Mesothelial cell of epicardium (in vitro differentiated cells): ENCODE measurements around the gene PC. TPM values are rescaled to one million over a fixed set of nuclear protein-coding genes. Genes with fewer than 3 reads are reported as not detected.
A peak's percentile ranks its signal among the peaks of the same experiment; 100 is the strongest.
"Not testable (repeated sequence)": the region's sequence is repeated elsewhere in the genome, so short reads cannot be mapped to it uniquely, and the experiment has no call there.

Source experiments
- DNase-seq, 2 experiments: peaks; one replicate each; pipeline ENCODE4 v3.0.0; 2021; ENCODE audit warnings: low spot score in 2 of 2; ENCODE audit not compliant: unreplicated experiment in 2 of 2
- H3K27ac Mint-ChIP-seq: 2 replicates; pipeline ENCODE4 v1.8.0; 2021; ENCODE audit warnings: mixed read lengths
- H3K27me3 Mint-ChIP-seq: 2 replicates; pipeline ENCODE4 v1.8.0; 2021; ENCODE audit warnings: low read depth, mixed read lengths
- H3K36me3 Mint-ChIP-seq: 2 replicates; pipeline ENCODE4 v1.8.0; 2021; ENCODE audit warnings: mixed read lengths
- H3K4me1 Mint-ChIP-seq: 2 replicates; pipeline ENCODE4 v1.8.0; 2021; ENCODE audit warnings: mixed read lengths
- H3K4me3 Mint-ChIP-seq: 2 replicates; pipeline ENCODE4 v1.8.0; 2021; ENCODE audit warnings: mild to moderate bottlenecking, moderate library complexity, mixed read lengths
- H3K9me3 Mint-ChIP-seq: 2 replicates; pipeline ENCODE4 v1.8.0; 2021; ENCODE audit warnings: mixed read lengths
- CTCF ChIP-seq: fragments of 200-600 bp; sonication (generic); IDR thresholded peaks from one replicate; pipeline ENCODE4 v1.5.0; 2021; ENCODE audit warnings: antibody characterized with exemption; ENCODE audit not compliant: unreplicated experiment
- total RNA-seq: library from RNA; stranded (reverse); gene quantifications from 3 replicates; pipeline ENCODE4 v1.2.1, GENCODE V29; 2021

The PC gene
- total RNA-seq, 1 donor from 2014 or later, result 9.5 TPM

- Mint-ChIP-seq H3K27me3 (peaks cover 3% of the 10 kb centered on the region), H3K4me1 (no peaks in the 10 kb centered on the region), H3K27ac (no peak overlapping the region), H3K4me3 (no peak overlapping the region), H3K36me3 (no peaks in the 10 kb centered on the region), H3K9me3 (no peaks in the 10 kb centered on the region)
- no peak for TF ChIP-seq CTCF
- no peak for DNase-seq
These were observed 6.3 kb upstream of the PC start for GRCh38 chr11:66964495-66964894.

DNA sequence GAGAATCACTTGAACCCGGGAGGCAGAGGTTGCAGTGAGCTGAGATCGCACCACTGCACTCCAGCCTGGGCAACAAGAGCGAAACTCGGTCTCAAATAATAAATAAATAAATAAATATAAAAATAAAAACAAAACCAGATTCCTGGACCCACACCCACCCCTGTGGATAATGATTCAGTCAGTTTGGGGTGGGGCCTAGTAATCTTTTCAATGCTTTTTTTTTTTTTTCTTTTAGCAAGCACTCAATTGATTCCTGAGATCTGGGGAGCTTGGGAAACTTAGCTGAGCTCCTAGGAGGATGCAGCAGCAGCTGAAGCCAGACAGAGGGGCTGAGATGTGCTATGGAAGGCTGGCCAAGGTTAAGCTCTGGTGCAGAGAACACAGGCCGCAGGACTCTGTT lies 4.6 kb upstream of the PC start:
- no peak for TF ChIP-seq CTCF
- Mint-ChIP-seq H3K4me3 (no peak overlapping the region), H3K36me3 (no peaks in the 10 kb centered on the region), H3K27ac (no peak overlapping the region), H3K27me3 (peaks cover 10% of the 10 kb centered on the region), H3K4me1 (peaks cover 5% of the 10 kb centered on the region), H3K9me3 (no peaks in the 10 kb centered on the region)
- no peak for DNase-seq

DNA sequence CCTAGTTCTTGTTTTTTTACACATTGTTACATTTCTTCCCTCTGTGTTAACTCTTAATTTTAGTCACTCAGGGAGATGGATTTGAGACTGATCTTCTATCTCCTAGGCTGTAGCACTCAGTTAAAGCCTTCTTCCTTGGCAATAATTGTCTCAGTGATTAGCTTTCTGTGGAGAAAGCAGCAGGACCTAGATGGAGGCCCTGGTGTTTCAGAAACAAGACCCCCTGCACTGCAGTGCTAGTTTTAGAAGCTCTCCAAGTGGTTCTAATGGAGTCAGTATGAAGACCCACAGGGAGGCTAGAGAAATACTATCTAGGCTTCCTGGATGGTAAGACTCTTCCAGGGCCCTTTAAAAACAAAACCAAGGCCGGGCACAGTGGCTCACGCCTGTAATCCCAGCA lies 4.1 kb upstream of the PC start:
- Mint-ChIP-seq H3K27me3 (peaks cover 10% of the 10 kb centered on the region), H3K4me3 (no peak overlapping the region), H3K36me3 (no peaks in the 10 kb centered on the region), H3K9me3 (no peaks in the 10 kb centered on the region), H3K4me1 (peaks cover 8% of the 10 kb centered on the region), H3K27ac (no peak overlapping the region)
- no peak for DNase-seq
- TF ChIP-seq CTCF, result no peak

DNA sequence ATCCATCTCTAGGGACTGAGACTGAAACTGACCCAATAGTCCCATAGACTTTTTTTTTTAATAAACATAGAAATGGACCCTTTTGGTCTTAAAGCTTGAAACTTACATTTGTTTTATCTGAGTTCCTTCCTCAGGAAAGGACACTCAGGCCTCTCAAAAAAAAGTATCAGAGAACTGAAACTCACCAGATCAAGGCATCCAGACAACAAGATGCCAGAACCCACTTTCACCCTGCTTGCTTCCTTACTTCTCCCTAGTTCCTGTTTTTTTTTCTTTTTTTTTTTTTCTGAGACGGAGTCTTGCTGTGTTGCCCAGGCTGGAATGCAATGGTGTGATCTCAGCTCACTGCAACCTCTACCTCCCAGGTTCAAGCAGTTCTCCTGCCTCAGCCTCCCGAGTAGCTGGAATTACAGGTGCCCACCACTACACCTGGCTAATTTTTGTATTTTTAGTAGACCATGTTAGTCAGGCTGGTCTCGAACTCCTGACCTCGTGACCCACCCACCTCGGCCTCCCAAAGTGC lies 3.6 kb upstream of the PC start:
- not testable (repeated sequence) for H3K27me3 Mint-ChIP-seq, H3K27ac Mint-ChIP-seq, H3K9me3 Mint-ChIP-seq, H3K36me3 Mint-ChIP-seq, DNase-seq, H3K4me3 Mint-ChIP-seq
- H3K4me1 Mint-ChIP-seq, result peaks cover 10% of the 10 kb centered on the region

DNA sequence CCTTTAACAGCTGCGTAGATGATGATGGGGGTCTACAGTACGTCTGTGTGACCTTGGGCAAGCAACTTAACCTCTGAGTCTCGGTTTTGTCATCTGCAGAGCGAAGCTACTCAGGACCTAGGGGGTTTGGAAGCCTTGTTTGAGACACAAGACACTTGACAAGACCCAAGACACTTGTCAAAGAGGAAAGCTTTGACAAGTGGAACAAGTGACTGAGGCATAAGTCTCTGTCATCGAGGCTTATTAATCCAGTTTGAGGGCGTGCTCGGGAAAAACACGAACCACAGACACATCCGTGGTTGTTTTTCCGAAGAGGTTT lies 732 bp upstream of the PC start:
- Mint-ChIP-seq H3K4me1 (peaks cover 13% of the 10 kb centered on the region), H3K4me3 (peak overlapping the region; percentile 71), H3K27me3 (peaks cover 10% of the 10 kb centered on the region), H3K9me3 (no peaks in the 10 kb centered on the region), H3K36me3 (no peaks in the 10 kb centered on the region), H3K27ac (peak overlapping the region; percentile 85)
- TF ChIP-seq CTCF, result no peak
- no peak for DNase-seq

DNA sequence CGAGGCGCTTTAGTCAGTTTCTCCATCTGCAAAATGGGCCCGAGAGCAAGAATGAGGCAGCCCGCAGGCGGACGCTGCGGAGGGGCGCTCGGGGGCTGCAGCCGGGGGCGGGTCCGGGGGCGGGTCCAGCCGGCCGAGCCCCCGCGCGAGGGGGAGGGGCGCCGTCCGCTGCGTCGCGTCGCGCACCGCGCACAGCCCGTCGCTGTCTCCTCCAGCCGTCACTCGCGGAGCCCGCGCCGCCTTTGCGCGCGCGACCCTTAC lies 282 bp downstream of the PC start:
- no peaks in the 10 kb centered on the region for H3K36me3 Mint-ChIP-seq
- no peak for DNase-seq
- H3K9me3 Mint-ChIP-seq, result no peaks in the 10 kb centered on the region
- H3K4me1 Mint-ChIP-seq, result peaks cover 18% of the 10 kb centered on the region
- H3K4me3 Mint-ChIP-seq, result peak overlapping the region; percentile 71
- no peak overlapping the region for H3K27ac Mint-ChIP-seq
- TF ChIP-seq CTCF, result no peak
- peaks cover 10% of the 10 kb centered on the region for H3K27me3 Mint-ChIP-seq
